ENCODE results near the gene HHIPL1. TPM values are rescaled to one million over a fixed set of nuclear protein-coding genes. Genes with fewer than 3 reads are reported as not detected.

Gene HHIPL1
- total and polyA plus RNA-seq, 2 of the 8 experiments (the other 6 are each of a cell fraction or from before 2014, with no cell fraction given): 1.5 to 2.6 TPM

- no peak for TF ChIP-seq GABPA (IDR thresholded peaks at IDR 0.05; ENCODE audit: borderline replicate concordance, insufficient read depth, low read length)
Measured at GRCh38 chr14:99651953-99652746, 7.2 kb downstream of the HHIPL1 start (continued).

All from H1 (cell line).